Amniotic stem cell (primary cell): ENCODE data around the gene CCK.

ENCODE experiments used
- DNase-seq: peaks from one replicate; lab custom pipeline; 2025; lab: John Stamatoyannopoulos, UW

The CCK gene

DNA sequence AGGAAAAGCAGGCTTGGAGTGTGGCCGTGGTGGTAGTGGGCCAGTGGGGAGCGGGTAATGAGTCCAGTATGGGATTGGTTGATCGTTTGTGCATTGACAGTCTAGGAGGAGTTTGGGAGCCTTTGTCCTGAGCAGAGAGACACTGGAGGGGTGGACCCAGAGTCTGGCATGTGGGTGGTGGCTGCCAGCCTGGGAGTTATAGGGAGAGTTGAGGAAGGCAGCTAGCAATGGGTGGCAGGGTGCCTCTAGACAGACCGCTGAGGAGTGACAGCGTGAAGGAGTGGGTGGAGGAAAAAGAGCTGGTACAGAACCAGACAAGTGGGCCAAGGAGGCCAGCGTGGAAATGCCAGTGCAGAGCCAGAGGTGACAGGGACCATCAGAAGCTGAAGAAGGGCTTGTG, 1.9 kb upstream of the CCK start:
- no peak for DNase-seq

DNA sequence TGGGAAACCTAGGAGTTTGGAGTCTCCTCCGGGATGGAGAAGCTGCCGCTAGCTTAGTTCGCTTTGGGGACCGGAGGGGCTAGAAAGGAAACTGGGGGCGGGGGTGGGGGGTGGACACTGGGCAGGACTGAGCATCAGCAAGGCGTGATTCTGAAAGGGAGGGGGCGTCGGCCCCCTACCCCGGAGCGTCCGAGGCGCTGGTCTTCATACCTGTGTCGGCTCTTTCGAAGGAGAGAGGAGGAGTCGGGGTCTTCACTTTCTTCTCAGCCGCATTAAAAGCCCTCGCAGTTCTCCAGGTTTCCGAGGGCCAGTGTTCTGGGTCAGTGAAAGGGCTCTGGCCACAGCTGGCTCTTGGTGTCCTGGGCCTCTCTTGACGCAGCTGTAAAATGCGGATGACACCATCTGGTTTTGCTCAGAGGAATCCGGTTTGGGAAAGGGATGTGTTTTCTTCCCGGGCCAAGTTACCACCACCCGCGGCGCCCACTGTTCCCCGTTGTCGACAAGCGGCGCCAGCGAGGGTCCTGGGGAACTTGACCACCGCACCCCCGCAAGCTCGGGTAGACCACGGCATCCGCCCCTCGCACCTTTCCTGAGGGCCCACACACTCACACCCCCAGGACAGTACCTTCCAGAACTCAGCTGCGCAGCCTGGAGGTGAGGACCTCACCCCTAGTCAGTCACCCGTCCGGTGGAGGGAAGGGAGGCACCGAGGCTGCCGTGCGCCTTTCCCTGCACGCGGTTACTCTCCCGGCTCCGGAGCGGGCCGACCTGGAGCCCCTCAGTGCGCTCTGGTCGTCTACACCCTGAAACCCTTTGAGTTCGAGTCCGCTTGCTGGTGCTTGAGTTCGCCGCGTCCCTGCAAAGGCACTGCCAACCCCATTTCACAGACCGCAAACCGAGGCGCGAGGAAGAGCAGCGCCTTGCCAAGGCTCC, 660 bp downstream of the CCK start:
- no peak for DNase-seq

- no peak for DNase-seq
These were observed 1.5 kb downstream of the CCK start for GRCh38 chr3:42264399-42265058.

- no peak for DNase-seq
These were observed 2.3 kb downstream of the CCK start for GRCh38 chr3:42263354-42264346.

- peak; percentile 61 for DNase-seq
These were observed 3.5 kb downstream of the CCK start for GRCh38 chr3:42262525-42262924.

DNA sequence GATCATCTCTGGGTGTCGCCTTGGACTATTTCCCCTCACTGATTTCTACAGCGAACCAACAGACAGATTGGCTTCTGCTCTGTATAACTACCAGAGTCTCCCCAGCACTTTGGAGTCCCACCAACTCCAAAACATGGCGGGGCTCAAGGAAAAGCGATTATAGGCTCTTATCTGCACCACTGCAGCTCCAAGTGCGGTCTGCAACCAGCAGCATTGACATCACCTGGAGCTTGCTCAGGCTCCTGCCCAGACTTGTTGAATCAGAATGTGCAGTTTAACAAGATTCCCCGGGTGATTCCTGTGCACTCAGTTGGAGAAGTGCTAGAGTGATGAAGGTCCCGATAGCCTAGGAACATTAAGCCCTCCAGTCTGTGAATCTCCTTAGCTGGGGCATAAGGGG, 9.0 kb downstream of the CCK start:
- no peak for DNase-seq

DNA sequence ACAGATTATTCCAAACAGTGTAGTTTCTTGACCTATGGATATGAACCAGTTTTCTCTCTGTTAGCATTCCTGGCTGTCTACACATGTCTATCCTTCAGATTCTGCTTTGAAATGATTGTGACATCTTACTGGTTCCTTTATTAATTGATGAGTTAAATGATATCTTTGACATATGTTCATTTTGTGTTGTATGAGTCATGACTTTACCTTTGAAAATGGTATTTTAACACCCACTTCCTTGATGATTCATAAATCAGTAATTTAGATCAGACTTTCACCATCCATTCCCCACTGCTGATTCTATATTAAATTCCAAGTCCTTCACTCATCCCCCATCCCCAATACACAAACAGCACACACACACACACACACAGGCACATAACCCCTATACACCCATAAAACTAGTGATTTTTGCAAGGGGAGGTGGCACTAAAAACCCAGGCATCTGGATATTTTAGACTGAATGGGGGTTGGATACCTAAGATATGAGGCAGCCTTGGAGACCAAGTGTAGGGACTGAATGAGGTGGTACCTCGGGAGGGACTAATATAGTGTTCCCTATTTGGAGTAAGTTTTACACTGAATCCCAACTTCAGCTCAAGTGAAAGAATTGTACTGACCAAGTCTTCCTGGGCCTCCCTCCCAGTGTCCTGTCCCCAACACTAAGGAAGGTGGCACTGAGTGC, 9.7 kb downstream of the CCK start:
- DNase-seq, result no peak

GRCh38 chr3:42254566-42254965, 11.4 kb downstream of the CCK start:
- DNase-seq, result no peak

DNA sequence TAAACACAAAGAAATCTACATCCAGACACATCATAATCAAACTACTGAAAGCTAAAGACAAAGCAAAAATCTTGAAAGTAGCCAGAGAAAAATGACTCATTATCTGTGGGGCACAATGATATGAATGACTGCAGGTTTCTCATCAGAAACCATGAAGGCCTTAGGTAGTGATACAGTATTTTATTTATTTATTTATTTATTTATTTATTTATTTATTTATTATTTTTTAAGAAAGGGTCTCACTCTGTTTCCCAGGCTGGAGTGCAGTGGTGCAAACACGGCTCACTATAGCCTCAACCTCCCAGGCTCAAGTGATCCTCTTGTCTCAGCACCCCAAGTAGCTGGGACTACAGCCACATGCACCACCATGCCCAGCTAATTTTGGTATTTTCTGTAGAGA, 15.2 kb downstream of the CCK start:
- no peak for DNase-seq

DNA sequence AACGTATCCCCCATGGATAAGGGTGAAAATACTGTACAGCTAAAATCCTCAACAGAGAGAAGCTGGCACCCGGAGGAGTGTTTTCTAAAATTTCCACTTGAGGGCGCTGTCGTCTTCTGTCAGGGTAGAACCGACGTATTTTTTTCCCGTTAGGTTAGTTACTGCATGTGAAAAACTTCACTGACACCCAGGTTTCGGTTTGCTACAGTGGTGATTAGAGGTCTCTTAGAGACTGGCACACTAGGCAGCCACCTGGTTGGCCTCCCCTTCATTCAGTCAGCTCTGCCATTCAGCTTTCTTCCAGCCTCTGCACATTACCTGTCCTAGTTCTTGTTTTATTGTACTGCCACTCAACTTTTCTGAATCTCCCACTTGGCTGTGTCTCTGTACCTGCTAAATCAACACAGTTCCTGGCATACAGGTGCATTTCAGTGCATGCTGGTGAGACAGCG, 18.4 kb downstream of the CCK start:
- peak; percentile 35 for DNase-seq

DNA sequence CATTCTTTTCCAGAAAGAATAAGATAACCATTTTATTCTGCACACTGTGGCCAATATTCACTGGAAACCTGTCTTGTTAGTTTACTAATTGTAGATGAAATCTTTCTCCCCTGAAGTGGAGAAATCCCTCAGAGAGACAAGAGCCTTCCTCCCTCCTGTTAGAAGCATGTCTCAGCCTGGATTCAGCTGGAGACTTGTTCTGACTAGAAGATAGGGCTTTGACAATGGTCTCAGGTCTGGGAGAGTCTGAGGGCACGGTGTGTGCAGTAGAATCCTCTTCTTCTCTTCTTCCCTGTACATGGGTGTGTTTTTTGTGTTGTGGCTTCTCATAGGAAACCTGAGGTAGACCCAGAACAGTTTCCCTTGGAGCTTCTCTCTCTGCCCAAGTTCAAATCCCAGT, 19.9 kb downstream of the CCK start:
- no peak for DNase-seq

- no peak for DNase-seq
These were observed 29.4 kb downstream of the CCK start for GRCh38 chr3:42236611-42237010.

DNA sequence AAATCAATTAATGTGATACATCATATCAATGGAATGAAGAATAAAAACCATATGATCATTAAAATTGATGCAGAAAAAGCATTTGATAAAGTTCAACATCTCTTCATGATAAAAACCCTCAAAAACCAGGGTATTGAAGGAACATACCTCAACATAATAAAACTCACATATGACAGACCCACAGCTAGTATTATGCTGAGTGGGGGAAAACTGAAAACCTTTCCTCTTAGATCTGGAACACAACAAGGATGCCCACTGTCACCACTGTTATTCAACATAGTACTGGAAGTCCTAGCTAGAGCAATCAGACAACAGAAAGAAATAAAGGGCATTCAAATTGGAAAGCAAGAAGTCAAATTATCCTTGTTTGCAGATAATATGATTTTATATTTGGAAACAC, 30.5 kb downstream of the CCK start:
- DNase-seq, result no peak

- no peak for DNase-seq
These were observed 35.1 kb downstream of the CCK start for GRCh38 chr3:42230860-42231259.

GRCh38 chr3:42229942-42230688, 35.9 kb downstream of the CCK start:
- DNase-seq, result peak; percentile 45

GRCh38 chr3:42229266-42229941, 36.6 kb downstream of the CCK start:
- DNase-seq, result no peak

- no peak for DNase-seq
These were observed 37.2 kb downstream of the CCK start for GRCh38 chr3:42228796-42229195.

- DNase-seq, result no peak
These were observed 39.2 kb downstream of the CCK start for GRCh38 chr3:42226470-42227425.
